ENCODE measurements around the gene XNDC1N.

Gene XNDC1N

DNA sequence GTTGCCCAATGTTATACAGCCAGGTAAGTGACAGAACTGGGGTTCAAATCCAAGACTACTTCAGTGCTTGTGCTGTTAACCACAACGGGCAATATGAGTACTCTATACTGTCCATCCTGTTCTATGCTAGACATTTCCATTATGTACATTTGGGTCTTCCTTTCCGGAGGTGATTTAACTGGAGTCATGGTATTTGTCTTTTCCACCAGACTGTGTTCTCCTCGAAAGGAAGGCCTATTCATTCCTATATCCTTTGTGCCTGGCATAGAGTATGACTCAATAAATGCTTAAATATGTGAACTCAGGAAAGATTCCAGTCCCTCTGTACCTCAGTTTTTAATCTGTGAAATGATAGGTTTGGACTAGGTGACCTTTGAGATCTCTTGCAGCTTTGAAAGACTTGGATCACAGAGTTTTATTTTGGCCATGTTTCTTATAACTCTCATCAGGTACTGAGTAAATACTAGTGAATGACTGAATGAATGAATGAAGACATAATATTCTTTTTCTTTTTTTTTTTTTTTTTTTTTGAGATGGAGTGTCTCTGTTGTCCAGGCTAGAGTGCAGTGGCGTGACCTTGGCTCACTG lies 7.0 kb upstream of the XNDC1N start:
- ChIA-PET CTCF (no interaction called here), POLR2A (no interaction called here)
- no peak for DNase-seq (ENCODE audit: extremely low spot score)
- TF ChIP-seq ARNT (IDR thresholded peaks at IDR 0.05) (no peak), TARDBP (IDR thresholded peaks at IDR 0.05) (no peak), LEF1 (IDR thresholded peaks at IDR 0.05; ENCODE audit: borderline replicate concordance) (no peak), HDGF (IDR thresholded peaks at IDR 0.05; ENCODE audit: borderline replicate concordance) (no peak), ELF4 (IDR thresholded peaks at IDR 0.05) (no peak), CTBP1 (IDR thresholded peaks at IDR 0.05; ENCODE audit: borderline replicate concordance) (no peak), L3MBTL2 (conservative IDR thresholded peaks at IDR 0.05) (no peak), ZNF384 (IDR thresholded peaks at IDR 0.05) (no peak), SUZ12 (IDR thresholded peaks at IDR 0.05) (no peak), BHLHE40 (IDR thresholded peaks at IDR 0.05; ENCODE audit: borderline replicate concordance) (no peak), FOXA1 (IDR thresholded peaks at IDR 0.05) (no peak), FOXM1 (IDR thresholded peaks at IDR 0.05; ENCODE audit: borderline replicate concordance) (no peak), SP1 (IDR thresholded peaks at IDR 0.05) (no peak), NFRKB (IDR thresholded peaks at IDR 0.05) (no peak), FOXK2 (IDR thresholded peaks at IDR 0.05) (no peak), PKNOX1 (IDR thresholded peaks at IDR 0.05) (no peak)

DNA sequence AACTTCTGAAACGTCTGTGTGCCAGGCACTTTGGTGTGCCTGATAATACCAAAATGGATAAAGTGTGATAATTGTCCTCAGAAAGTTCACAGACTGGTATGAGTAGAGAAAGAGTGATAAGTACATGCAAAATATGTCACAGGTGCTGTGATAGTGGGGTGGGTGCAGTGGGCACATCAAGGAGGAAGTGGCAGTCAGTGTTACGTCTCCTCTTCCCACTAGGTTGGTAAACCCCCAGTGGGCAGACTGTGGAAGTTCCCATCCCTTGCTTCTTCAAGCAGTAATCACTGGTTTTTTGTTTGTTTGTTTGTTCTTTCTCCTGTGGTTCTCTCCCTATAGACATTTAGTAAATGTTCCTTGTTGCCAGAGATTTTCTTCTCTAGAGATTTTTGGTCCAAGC lies 5.8 kb upstream of the XNDC1N start:
- DNase-seq (ENCODE audit: extremely low spot score) = no peak
- CTCF ChIA-PET = no interaction called here
- POLR2A ChIA-PET = no interaction called here
- TF ChIP-seq PKNOX1 (IDR thresholded peaks at IDR 0.05) (no peak), FOXM1 (IDR thresholded peaks at IDR 0.05; ENCODE audit: borderline replicate concordance) (no peak), SUZ12 (IDR thresholded peaks at IDR 0.05) (no peak), LEF1 (IDR thresholded peaks at IDR 0.05; ENCODE audit: borderline replicate concordance) (no peak), L3MBTL2 (conservative IDR thresholded peaks at IDR 0.05) (no peak), HDGF (IDR thresholded peaks at IDR 0.05; ENCODE audit: borderline replicate concordance) (no peak), ZNF384 (IDR thresholded peaks at IDR 0.05) (no peak), SP1 (IDR thresholded peaks at IDR 0.05) (no peak), TARDBP (IDR thresholded peaks at IDR 0.05) (no peak)

GRCh38 chr11:71933141-71933933 lies 4.9 kb upstream of the XNDC1N start:
- TF ChIP-seq FOXK2 (IDR thresholded peaks at IDR 0.05) (no peak), CTBP1 (IDR thresholded peaks at IDR 0.05; ENCODE audit: borderline replicate concordance) (no peak), TARDBP (IDR thresholded peaks at IDR 0.05) (no peak), NFRKB (IDR thresholded peaks at IDR 0.05) (no peak), ELF4 (IDR thresholded peaks at IDR 0.05) (no peak), L3MBTL2 (conservative IDR thresholded peaks at IDR 0.05) (no peak), SP1 (IDR thresholded peaks at IDR 0.05) (no peak), ZNF384 (IDR thresholded peaks at IDR 0.05) (no peak), LEF1 (IDR thresholded peaks at IDR 0.05; ENCODE audit: borderline replicate concordance) (no peak), ARNT (IDR thresholded peaks at IDR 0.05) (no peak), HDGF (IDR thresholded peaks at IDR 0.05; ENCODE audit: borderline replicate concordance) (no peak), SUZ12 (IDR thresholded peaks at IDR 0.05) (no peak), PKNOX1 (IDR thresholded peaks at IDR 0.05) (no peak), FOXA1 (IDR thresholded peaks at IDR 0.05) (no peak), BHLHE40 (IDR thresholded peaks at IDR 0.05; ENCODE audit: borderline replicate concordance) (no peak), FOXM1 (IDR thresholded peaks at IDR 0.05; ENCODE audit: borderline replicate concordance) (no peak)
- CTCF ChIA-PET = interaction anchor here (1.1 kb wide), 1 partner anchor 44 kb away, joined by 3 read pairs; no protein-coding TSS in a partner anchor
- POLR2A ChIA-PET = no interaction called here
- no peak for DNase-seq (ENCODE audit: extremely low spot score)

DNA sequence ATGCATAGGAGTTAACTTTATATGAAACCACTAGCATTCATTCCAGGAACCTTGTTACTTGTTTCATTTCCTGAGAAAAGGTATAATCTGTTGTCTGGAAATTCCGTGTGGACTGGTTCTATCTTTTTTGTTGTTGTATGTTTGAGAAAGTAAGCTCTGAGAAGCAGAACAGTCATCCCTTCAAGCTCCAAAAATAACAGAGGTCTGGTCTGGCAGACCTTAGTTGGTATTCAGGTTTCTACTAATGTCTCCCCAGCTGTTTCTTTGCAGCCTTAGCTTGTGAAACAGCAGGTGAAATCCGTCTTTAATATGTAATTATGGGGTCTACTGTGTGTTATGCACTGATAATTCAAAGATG lies 2.8 kb upstream of the XNDC1N start:
- TF ChIP-seq LEF1 (IDR thresholded peaks at IDR 0.05; ENCODE audit: borderline replicate concordance) (no peak), TARDBP (IDR thresholded peaks at IDR 0.05) (no peak), ELF4 (IDR thresholded peaks at IDR 0.05) (no peak), ARNT (IDR thresholded peaks at IDR 0.05) (no peak), PKNOX1 (IDR thresholded peaks at IDR 0.05) (no peak), ZNF384 (IDR thresholded peaks at IDR 0.05) (no peak), FOXK2 (IDR thresholded peaks at IDR 0.05) (no peak), FOXM1 (IDR thresholded peaks at IDR 0.05; ENCODE audit: borderline replicate concordance) (no peak), SUZ12 (IDR thresholded peaks at IDR 0.05) (no peak), L3MBTL2 (conservative IDR thresholded peaks at IDR 0.05) (no peak)
- no peak for DNase-seq (ENCODE audit: extremely low spot score)
- ChIA-PET CTCF (no interaction called here), POLR2A (no interaction called here)

- POLR2A ChIA-PET = interaction anchor here (2.9 kb wide), 1 partner anchor 13 kb away, joined by 16 read pairs; no protein-coding TSS in a partner anchor
- no peak for DNase-seq (ENCODE audit: extremely low spot score)
- CTCF ChIA-PET = no interaction called here
- TF ChIP-seq SP1 (IDR thresholded peaks at IDR 0.05) = no peak
Observed at GRCh38 chr11:71930556-71931244, 2.3 kb upstream of the XNDC1N start.
